ENCODE data around the gene ACRBP. TPM values are rescaled to one million over a fixed set of nuclear protein-coding genes. Genes with fewer than 3 reads are reported as not detected.
"Not testable (repeated sequence)": the region's sequence is repeated elsewhere in the genome, so short reads cannot be mapped to it uniquely, and the experiment has no call there.

ACRBP gene
- total RNA-seq, 1 donor from 2014 or later: 1.2 TPM

GRCh38 chr12:6604259-6605029, 42.8 kb downstream of the ACRBP start:
- intact Hi-C loops (cut with DNase I): loop anchor here (5.0 kb wide), 1 partner anchor 37 kb away; the partner anchor contains the start of gene NOP2
- DNase-seq (ENCODE audit: missing footprints) (no peak), ATAC-seq (no peak)

- ATAC-seq (no peak), DNase-seq (ENCODE audit: missing footprints) (no peak)
- intact Hi-C loops (cut with DNase I): no loop called here
These were observed 44.1 kb downstream of the ACRBP start for GRCh38 chr12:6603095-6603567.

DNA sequence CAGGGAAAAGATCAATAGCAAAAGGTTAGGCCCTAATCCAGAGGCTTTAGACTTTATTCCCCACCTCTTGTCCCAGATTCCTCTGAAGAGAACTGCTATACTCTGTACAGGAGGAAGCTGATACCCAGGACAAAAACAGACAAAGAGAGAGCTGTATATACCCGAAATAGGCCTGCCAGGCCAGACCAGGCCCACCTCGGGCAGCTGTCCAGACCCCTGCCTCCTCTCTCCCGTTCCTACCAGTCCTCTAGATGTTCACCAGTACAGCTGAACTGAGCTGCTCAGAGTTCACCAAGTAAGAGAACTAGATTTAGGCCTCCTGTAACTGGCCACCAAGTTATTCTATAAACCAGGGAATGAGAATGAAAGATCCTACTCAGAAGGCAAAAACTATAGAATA, 44.7 kb downstream of the ACRBP start:
- intact Hi-C loops (cut with DNase I): no loop called here
- no peak for DNase-seq (ENCODE audit: missing footprints)
- ATAC-seq: no peak

GRCh38 chr12:6595673-6596072, 51.6 kb downstream of the ACRBP start:
- DNase-seq (ENCODE audit: missing footprints); ATAC-seq; intact Hi-C loops (cut with DNase I): not testable (repeated sequence)

- intact Hi-C loops (cut with DNase I): no loop called here
- ATAC-seq (no peak), DNase-seq (ENCODE audit: missing footprints) (no peak)
These were observed 55.1 kb downstream of the ACRBP start for GRCh38 chr12:6592087-6592486.

Other genes starting within 250 kb of the ACRBP start
- gene CD27, start 202.5 kb downstream of the ACRBP start, total RNA-seq: not detected
- gene TAPBPL, start 195.4 kb downstream of the ACRBP start, total RNA-seq: 15.7 TPM
- gene VAMP1, start 176.8 kb downstream of the ACRBP start, total RNA-seq: 4.2 TPM
- 278 TPM for gene MRPL51, start 154.2 kb downstream of the ACRBP start, total RNA-seq
- gene NCAPD2, start 153.3 kb downstream of the ACRBP start, total RNA-seq: 11.6 TPM
- gene GAPDH, start 112.9 kb downstream of the ACRBP start, total RNA-seq: 4,337 TPM
- gene IFFO1, start 91.4 kb downstream of the ACRBP start, total RNA-seq: 15.9 TPM
- 16.2 TPM for gene NOP2, start 79.1 kb downstream of the ACRBP start, total RNA-seq
- 165 TPM for gene CHD4, start 40.1 kb downstream of the ACRBP start, total RNA-seq
- 7.5 TPM for gene LPAR5, start 11.5 kb downstream of the ACRBP start, total RNA-seq
- gene ING4, start 15.7 kb upstream of the ACRBP start, total RNA-seq: 21.1 TPM
- 26.0 TPM for gene ZNF384, start 41.9 kb upstream of the ACRBP start, total RNA-seq
- gene PIANP, start 53.4 kb upstream of the ACRBP start, total RNA-seq: 0.27 TPM
- gene COPS7A, start 76.6 kb upstream of the ACRBP start, total RNA-seq: 83.1 TPM
- 156 TPM for gene MLF2, start 105.7 kb upstream of the ACRBP start, total RNA-seq
- 152 TPM for gene PTMS, start 118.9 kb upstream of the ACRBP start, total RNA-seq
- gene LAG3, start 125.1 kb upstream of the ACRBP start, total RNA-seq: 0.24 TPM
- 13.4 TPM for gene CD4, start 142.1 kb upstream of the ACRBP start, total RNA-seq
- 7.8 TPM for gene GPR162, start 174.4 kb upstream of the ACRBP start, total RNA-seq
- 10.3 TPM for gene P3H3, start 181.0 kb upstream of the ACRBP start, total RNA-seq
- 4.0 TPM for gene GNB3, start 193.5 kb upstream of the ACRBP start, total RNA-seq
- gene CDCA3, start 203.9 kb upstream of the ACRBP start, total RNA-seq: 1.2 TPM
- gene USP5, start 204.7 kb upstream of the ACRBP start, total RNA-seq: 62.0 TPM
- 832 TPM for gene TPI1, start 220.1 kb upstream of the ACRBP start, total RNA-seq
- 3.0 TPM for gene SPSB2, start 225.9 kb upstream of the ACRBP start, total RNA-seq